Cerebellar cortex (tissue), 1 donor: ENCODE data around the gene AP2M1.

Experiments used
- DNase-seq: peaks from one replicate; pipeline ENCODE4 v3.0.0-alpha.2; 2015; ENCODE audit warnings: low spot score

The AP2M1 gene

DNA sequence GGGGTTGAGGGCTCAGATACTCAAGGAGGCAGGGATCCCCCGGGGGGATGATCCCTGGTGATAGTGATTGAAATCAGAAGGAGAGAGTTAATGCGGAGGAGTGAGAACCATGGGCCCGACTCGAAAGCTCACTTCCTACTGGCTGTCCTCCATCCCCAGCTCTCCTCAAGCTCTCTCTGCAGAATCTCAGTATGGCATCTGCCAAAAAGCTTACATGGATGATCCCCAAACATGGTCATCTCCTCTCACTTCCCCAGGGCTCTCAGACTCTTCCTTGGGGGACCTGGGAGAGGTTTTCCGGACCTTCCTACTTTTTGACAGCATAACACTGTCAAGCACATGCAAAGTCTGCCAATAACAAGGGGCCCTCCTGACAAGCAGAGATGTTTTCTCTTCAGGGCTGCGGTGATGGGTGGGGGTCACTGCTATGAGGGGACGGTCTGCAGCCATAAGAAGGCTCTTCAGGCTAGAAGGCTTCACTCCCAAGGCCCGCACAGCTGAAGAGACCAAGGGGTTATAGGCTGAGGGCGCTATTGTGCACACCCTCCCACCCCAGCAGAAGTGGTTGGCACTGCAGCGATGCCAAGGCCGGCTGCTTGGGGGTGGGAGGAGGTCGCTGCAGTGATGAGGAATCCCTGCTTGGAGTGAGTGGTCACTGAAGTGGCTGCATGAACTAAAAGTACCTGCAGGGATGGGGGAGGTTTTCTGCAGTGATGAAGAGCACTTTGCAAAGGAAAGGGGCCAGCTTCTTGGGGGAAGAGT lies 53.9 kb downstream of the AP2M1 start:
- peak; percentile 20 for DNase-seq

DNA sequence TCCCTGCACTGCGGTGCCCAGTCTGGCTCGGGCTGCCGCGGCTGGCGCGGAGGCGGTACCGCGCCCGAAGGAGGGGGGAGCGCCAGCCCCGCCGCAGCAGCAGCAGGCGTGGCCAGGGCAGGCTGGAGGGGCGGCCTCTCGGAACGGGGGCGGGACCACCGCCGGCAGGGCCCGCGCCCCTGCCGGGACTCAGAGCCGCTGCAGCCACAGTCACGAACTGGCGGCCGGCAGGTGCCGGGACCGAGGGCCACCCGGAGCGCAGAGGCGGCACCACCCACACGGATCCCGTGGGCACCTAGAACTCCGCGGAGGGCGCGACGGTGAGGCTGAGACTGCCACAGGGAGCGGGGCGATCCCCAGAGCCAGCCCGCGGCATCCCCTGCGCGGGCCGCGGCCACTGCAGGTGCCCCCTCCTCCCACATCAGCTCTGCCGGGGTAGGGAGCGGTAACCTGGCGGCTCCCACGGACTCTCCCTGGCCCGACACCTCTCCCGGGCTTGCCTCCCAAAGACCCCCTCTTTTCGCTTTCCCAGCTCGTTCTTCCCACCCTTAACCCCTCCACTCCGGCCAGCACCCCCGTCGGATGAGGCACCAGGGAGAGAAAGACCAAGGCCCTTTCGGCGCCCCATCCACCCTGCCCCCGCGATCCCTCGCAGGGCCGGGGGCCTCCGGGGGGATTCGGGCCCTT lies 54.9 kb downstream of the AP2M1 start, which contains the start of gene VWA5B2:
Gene VWA5B2, plus strand, starts transcription at position 192 of the 687 bp plus-strand sequence. CDS start 944 bp downstream, outside the sequence.
- peak; percentile 70 for DNase-seq

DNA sequence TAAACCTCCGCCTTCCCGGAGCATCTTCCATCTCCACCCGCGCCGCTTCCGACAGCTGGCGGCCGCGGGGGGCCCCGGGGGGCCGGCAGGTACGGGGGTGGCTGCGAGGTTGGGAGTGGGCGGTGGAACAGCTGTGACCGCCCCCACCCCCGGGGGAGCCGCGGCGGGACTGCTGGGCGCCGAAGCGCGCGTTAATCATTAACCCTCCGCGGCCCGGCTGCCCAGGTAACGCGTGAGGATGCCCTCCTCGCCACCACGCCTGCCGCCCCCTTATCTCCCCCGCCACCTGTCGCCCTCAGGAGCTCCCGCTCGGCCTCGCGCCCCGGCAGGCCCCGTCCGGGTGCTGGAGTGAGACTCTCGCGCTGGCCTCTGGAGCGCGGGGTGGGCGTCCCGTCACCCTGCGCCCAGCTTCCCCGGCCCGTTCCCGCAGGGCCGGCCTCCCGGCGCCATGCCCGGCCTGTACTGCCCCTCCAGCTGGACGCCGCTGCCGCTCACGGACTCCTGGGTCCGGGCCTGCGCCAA lies 55.5 kb downstream of the AP2M1 start:
- no peak for DNase-seq

DNA sequence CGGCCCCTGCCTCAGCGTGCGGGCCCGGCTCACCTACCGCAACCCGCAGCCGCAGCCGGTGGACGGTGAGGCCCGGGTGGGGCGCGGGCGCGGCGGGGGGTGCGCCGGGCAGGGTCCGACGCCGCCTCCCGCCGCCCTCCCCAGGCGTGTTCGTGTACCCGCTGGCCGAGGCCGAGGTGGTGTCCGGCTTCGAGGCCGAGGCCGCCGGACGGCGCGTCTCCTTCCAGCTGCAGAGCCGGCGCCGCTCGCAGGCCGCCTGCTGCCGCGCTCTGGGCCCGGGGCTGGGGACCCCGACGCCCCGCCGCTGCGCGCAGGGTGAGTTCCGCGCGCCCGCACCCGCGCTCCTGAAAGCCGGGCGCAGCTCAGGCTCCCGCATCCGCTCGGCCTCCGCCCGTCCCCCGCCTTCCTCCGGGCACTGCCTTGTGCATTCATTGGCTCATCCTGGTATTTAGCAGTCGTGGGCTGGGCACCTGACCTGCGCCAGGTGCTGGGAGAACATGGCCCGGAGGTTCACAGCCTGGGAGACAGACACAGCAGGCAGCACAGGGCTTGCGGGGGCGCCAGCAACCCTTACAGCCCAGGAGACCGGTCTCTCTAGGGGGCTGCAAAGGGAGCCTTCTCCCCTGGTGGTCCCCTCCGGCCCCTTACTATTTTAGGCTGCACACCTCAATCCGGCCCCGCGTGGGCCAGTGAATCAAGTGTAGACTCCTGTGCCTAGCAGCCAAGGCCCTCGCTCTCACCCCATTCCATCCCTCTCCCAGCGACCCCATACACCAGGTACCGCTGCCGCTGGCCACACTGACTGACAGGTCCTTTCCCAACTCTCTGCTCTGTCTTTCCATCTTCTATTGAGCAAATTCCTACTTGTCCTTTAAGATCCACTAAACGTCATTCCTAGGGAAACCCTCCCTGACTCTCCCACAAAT lies 56.2 kb downstream of the AP2M1 start:
- peak; percentile 80 for DNase-seq

DNA sequence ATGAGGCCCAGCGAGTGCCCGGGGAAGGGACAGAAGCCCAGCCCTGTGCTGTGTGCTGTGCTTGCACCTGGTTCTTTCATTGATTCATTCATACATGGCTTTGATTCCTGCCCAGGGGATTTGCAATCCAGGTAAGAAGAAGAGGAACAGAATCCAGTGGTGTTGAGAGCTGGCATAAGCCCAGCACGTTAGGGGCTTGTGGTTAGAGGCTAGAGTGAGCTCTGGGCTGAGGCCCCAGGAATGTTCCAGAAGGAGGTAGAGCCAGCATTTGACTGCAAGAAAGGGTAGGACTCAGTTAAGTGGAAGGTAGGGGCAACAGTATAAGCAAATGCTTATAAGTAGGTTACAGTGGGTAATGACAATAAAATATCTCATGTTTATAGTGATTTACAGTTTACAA lies 57.0 kb downstream of the AP2M1 start:
- peak; percentile 42 for DNase-seq

DNA sequence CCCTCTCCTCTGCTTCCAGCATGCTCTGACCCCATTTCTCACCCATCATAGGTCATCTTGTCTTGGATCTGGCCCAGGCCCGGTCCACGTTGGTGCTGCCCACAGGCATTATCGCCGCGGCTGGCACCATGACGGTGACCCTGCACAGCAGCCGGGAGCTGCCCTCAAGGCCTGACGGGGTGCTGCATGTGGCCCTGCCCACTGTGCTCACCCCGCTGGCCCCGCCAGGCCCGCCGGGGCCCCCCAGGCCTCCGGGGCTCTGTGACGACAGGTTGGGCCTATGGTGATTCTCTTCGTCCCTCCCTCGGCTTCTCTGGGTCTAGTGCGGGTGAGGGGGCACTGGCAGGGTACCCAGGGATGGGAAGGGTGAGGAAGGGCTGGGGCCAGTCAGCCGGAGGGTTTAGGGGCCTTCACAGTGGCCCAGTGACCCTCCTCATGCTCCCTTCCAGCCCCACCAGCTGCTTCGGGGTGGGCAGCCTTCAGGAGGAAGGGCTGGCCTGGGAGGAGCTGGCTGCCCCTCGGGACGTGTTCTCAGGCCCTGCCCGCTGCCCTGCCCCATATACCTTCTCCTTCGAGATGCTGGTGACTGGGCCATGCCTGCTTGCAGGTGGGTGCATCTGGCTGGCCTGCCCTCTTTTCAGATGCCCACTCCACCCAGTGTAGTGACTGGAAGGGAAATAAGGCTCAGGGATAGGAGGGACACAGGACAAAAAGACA lies 58.6 kb downstream of the AP2M1 start:
- DNase-seq: no peak
